Activated T-helper 2 cell treated with anti-CD3 and anti-CD28 coated beads, Interferon-gamma antibody, Interleukin-2, Interleukin-4, amounts not matched to agents 10 μg/mL and 5 μg/mL and 100 μg/mL, durations not matched to agents 14 hours and 24 hours and 36 hours (primary cell): ENCODE measurements around the gene MGME1. TPM values are rescaled to one million over a fixed set of nuclear protein-coding genes. Genes with fewer than 3 reads are reported as not detected.
"Not testable (repeated sequence)": the region's sequence is repeated elsewhere in the genome, so short reads cannot be mapped to it uniquely, and the experiment has no call there.

Experiments used
- DNase-seq: peaks from one replicate; pipeline ENCODE4 v3.0.0; 2021; ENCODE audit warnings: low spot score
- H3K27ac Mint-ChIP-seq: one replicate; pipeline ENCODE4 v1.8.0; 2021; ENCODE audit warnings: mixed read lengths
- H3K27me3 Mint-ChIP-seq: one replicate; pipeline ENCODE4 v1.8.0; 2021; ENCODE audit warnings: low read depth, mixed read lengths
- H3K36me3 Mint-ChIP-seq: one replicate; pipeline ENCODE4 v1.8.0; 2021; ENCODE audit warnings: low read depth, mixed read lengths
- H3K4me1 Mint-ChIP-seq: one replicate; pipeline ENCODE4 v1.8.0; 2021; ENCODE audit warnings: low read depth, mixed read lengths
- H3K4me3 Mint-ChIP-seq: one replicate; pipeline ENCODE4 v1.8.0; 2021; ENCODE audit warnings: low read depth, mild to moderate bottlenecking, moderate library complexity, mixed read lengths
- H3K9me3 Mint-ChIP-seq: one replicate; pipeline ENCODE4 v1.8.0; 2021; ENCODE audit warnings: mixed read lengths
- intact Hi-C: fragments of 100-400 bp; cut with micrococcal nuclease; formaldehyde crosslinking; loops from one replicate; pipeline ENCODE4 v1.15.1; 2023
- total RNA-seq: library from RNA; stranded (reverse); gene quantifications from 2 replicates; pipeline ENCODE4 v1.2.3, GENCODE V29; 2022

The MGME1 gene
- total RNA-seq, 1 donor from 2014 or later = 33.0 TPM

DNA sequence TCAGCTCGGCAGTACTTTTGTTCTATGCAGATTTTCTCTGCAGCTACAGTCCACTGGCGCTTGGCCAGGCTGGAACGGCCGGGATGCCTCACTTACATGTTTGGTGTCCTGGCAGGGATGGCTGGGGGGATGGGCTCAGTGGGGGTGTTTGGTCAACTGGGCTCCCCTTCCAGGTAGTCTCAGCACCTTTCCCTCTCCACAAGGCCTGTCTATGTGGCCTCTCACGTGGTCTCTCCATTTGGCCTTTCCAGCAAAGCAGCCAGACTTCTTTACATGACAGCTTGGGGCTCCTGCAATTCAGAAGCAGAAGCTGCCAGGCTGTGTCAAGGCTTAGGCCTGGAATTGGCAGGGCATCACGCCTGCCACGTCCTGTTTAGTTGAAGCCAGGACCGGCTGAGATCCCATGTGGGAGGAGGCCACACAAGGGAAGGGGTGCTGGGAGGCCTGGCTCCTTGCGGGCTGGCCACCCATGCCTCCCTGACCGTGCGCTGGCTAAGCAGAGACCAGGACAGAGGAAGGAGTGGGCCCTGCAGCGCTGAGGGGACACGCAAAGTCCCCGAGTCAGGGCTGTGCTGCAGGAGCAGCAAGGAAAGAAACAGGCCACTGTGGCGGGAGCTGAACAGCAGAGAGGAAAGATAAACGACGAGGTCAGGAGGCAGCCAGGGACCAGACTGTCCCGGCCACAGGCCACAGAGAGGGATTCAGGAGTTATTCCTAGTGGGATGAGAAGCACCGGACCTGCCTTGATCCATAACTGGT lies 38.9 kb downstream of the MGME1 start:
- H3K27ac Mint-ChIP-seq = no peak overlapping the region
- intact Hi-C loops = no loop called here
- no peak overlapping the region for H3K4me3 Mint-ChIP-seq
- no peaks in the 10 kb centered on the region for H3K9me3 Mint-ChIP-seq
- no peaks in the 10 kb centered on the region for H3K27me3 Mint-ChIP-seq
- no peak for DNase-seq
- H3K36me3 Mint-ChIP-seq = no peaks in the 10 kb centered on the region
- no peaks in the 10 kb centered on the region for H3K4me1 Mint-ChIP-seq

DNA sequence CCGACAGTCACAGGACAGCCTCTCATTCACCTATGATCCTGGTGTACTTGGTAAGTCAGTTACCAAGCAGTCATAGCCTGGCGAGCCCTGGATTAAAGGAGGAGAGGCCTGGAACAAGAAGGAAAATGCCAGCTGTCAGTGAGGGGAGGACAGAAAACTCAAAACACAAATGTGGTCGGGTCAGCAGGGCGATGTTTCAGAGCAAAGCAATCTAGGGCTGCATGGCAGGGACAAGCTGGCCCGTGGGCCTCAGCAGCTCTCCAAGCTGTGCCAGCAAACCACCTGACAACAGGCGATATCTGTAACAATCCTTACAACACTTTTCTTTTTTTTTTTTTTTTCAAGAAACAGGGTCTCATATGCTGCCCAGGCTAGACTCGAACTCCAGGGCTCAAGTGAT lies 40.3 kb downstream of the MGME1 start:
- H3K36me3 Mint-ChIP-seq = no peaks in the 10 kb centered on the region

GRCh38 chr20:18011482-18011881 lies 42.7 kb downstream of the MGME1 start:
- Mint-ChIP-seq H3K4me1 (no peaks in the 10 kb centered on the region), H3K4me3 (no peak overlapping the region), H3K27ac (no peak overlapping the region), H3K36me3 (no peaks in the 10 kb centered on the region), H3K9me3 (no peaks in the 10 kb centered on the region), H3K27me3 (no peaks in the 10 kb centered on the region)
- intact Hi-C loops = no loop called here
- no peak for DNase-seq

More for the DNA sequence above, 40.3 kb downstream of the MGME1 start:
- Mint-ChIP-seq H3K27ac (no peak overlapping the region), H3K4me3 (no peak overlapping the region), H3K4me1 (no peaks in the 10 kb centered on the region), H3K27me3 (no peaks in the 10 kb centered on the region), H3K9me3 (no peaks in the 10 kb centered on the region)
- intact Hi-C loops = no loop called here
- no peak for DNase-seq

DNA sequence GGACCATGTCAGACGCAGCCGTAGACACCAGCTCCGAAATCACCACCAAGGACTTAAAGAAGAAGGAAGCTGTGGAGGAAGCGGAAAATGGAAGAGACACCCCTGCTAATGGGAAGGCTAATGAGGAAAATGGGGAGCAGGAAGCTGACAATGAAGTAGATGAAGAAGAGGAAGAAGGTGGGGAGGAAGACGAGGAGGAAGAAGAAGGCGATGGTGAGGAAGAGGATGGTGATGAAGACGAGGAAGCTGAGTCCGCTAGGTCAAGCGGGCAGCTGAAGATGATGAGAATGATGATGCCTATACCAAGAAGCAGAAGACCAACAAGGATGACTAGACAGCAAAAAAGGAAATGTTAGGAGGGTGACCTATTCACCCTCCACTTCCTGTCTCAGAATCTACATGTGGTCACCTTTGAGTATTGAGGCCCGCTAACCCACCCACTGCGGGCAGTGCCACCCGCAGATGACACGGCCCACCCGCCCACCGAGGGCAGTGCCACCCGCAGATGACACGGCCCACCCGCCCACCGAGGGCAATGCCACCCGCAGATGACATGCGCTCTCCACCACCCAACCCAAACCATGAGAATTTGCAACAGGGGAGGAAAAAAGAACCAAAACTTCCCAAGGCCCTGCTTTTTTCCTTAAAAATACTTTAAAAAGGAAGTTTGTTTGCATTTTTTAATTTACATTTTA lies 43.3 kb downstream of the MGME1 start:
- intact Hi-C loops = no loop called here
- Mint-ChIP-seq H3K9me3 (no peaks in the 10 kb centered on the region), H3K4me1 (no peaks in the 10 kb centered on the region), H3K36me3 (no peaks in the 10 kb centered on the region), H3K27ac (no peak overlapping the region), H3K4me3 (no peak overlapping the region), H3K27me3 (no peaks in the 10 kb centered on the region)
- DNase-seq = no peak

GRCh38 chr20:18012901-18013300 lies 44.1 kb downstream of the MGME1 start:
- no peak overlapping the region for H3K27ac Mint-ChIP-seq
- no peak overlapping the region for H3K4me3 Mint-ChIP-seq
- H3K9me3 Mint-ChIP-seq = no peaks in the 10 kb centered on the region
- no peaks in the 10 kb centered on the region for H3K4me1 Mint-ChIP-seq
- H3K36me3 Mint-ChIP-seq = no peaks in the 10 kb centered on the region
- intact Hi-C loops = no loop called here
- H3K27me3 Mint-ChIP-seq = peaks cover 2% of the 10 kb centered on the region
- no peak for DNase-seq

DNA sequence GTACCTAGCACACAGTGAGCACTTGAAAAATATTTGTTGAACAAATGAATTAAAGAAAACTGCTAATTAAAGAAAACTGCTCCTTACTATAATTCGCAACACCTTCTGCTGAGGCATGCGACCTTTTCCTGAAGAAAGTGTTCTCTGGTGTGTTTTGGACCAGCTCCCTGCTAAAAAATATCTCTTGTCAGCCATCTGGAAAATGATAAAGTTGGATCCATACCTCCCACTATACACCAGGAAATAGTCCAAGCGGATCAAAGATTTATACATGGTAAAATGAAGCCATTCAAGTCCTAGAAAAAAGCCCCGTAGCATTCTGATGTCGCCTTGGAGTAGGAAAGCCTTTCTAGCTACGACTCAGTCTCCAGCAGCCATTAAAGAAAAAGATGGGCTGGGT lies 45.6 kb downstream of the MGME1 start:
- no peaks in the 10 kb centered on the region for H3K4me1 Mint-ChIP-seq
- no peaks in the 10 kb centered on the region for H3K9me3 Mint-ChIP-seq

GRCh38 chr20:18016772-18017171 lies 48.0 kb downstream of the MGME1 start:
- peaks cover 2% of the 10 kb centered on the region for H3K27me3 Mint-ChIP-seq
- no peak for DNase-seq
- intact Hi-C loops = no loop called here
- H3K9me3 Mint-ChIP-seq = no peaks in the 10 kb centered on the region
- H3K4me1 Mint-ChIP-seq = no peaks in the 10 kb centered on the region
- H3K36me3 Mint-ChIP-seq = no peaks in the 10 kb centered on the region
- no peak overlapping the region for H3K4me3 Mint-ChIP-seq
- H3K27ac Mint-ChIP-seq = no peak overlapping the region

More for the DNA sequence above, 45.6 kb downstream of the MGME1 start:
- Mint-ChIP-seq H3K4me3 (no peak overlapping the region), H3K27ac (no peak overlapping the region), H3K27me3 (peaks cover 2% of the 10 kb centered on the region), H3K36me3 (no peaks in the 10 kb centered on the region)
- intact Hi-C loops = no loop called here
- no peak for DNase-seq

DNA sequence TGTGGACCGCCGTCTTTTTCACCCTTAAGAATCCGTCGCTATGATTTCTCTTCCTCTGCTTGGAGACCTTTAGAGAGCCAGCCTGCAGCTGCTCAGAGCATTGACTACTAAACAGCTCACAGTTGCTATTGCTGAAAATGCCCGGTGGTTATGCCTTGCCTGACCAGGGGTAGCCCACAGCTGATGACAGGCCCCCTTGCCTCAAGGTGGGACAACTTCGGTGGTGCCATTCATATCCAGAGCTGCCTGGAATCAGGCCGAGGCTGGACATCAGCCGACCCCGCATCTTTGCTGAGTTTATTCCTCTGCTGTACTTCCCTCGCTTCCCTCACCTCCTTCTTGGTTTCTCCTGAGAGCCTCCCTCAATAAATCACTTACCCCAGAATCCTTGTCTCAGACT lies 49.3 kb downstream of the MGME1 start:
- intact Hi-C loops = no loop called here
- no peak for DNase-seq
- Mint-ChIP-seq H3K9me3 (no peaks in the 10 kb centered on the region), H3K27ac (no peak overlapping the region), H3K27me3 (peaks cover 2% of the 10 kb centered on the region), H3K36me3 (no peaks in the 10 kb centered on the region), H3K4me1 (no peaks in the 10 kb centered on the region), H3K4me3 (no peak overlapping the region)

- DNase-seq = no peak
- no peaks in the 10 kb centered on the region for H3K36me3 Mint-ChIP-seq
- H3K9me3 Mint-ChIP-seq = no peaks in the 10 kb centered on the region
- H3K27me3 Mint-ChIP-seq = peaks cover 2% of the 10 kb centered on the region
- H3K27ac Mint-ChIP-seq = no peak overlapping the region
- H3K4me3 Mint-ChIP-seq = no peak overlapping the region
- intact Hi-C loops = loop anchor here (1.0 kb wide), 1 partner anchor 514 kb away; no protein-coding TSS in a partner anchor
- no peaks in the 10 kb centered on the region for H3K4me1 Mint-ChIP-seq
Measured at GRCh38 chr20:18019068-18019467, 50.2 kb downstream of the MGME1 start.

DNA sequence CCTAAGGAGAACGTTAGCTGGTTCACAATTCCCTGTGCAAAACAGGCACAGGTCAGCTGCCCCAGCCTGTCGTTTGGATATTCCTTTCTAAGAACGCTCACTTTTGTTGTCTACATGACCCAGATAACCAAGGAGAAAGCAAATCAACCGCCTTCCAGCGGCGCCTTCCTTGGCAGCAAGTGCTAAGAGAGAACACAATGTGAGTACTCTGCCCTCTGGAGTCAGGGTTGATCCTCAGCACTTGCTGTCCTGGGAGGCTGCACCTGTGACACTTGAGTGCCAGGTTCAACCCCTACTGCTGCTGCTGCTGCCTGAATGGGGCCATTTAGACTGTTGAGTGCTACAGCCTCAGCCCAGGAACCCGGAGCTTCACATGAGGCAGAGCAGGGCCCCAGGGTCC lies 52.1 kb downstream of the MGME1 start:
- Mint-ChIP-seq H3K27ac (no peak overlapping the region), H3K36me3 (no peaks in the 10 kb centered on the region), H3K4me1 (no peaks in the 10 kb centered on the region), H3K27me3 (peaks cover 2% of the 10 kb centered on the region), H3K9me3 (no peaks in the 10 kb centered on the region), H3K4me3 (no peak overlapping the region)
- intact Hi-C loops = no loop called here
- no peak for DNase-seq

DNA sequence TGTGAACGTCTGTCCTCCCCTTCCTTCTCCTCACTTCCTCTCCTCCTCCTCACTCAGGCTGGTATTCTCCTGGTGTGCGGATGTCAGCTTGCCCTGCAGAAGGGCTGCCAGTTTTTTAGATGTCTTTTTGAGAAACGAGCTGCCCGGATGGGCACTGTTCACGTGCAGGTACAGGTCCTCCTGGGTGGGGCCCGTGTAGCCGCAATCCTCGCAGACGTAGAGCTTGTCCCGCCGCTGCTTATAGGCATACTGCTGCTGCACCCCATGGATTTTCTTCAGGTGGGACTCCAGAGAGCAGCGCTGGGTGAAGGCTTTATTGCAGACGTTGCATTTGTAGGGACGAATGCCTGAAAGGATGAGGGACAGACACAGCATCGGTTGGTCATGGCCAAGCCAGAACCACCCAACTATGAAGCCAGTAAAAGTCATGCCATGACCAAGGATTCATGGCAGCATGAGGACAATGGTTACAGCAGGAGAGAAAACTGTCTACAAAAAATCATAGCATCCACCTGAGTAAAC lies 55.8 kb downstream of the MGME1 start:
- Mint-ChIP-seq H3K4me3 (no peak overlapping the region), H3K36me3 (no peaks in the 10 kb centered on the region), H3K4me1 (no peaks in the 10 kb centered on the region), H3K9me3 (no peaks in the 10 kb centered on the region), H3K27me3 (no peaks in the 10 kb centered on the region), H3K27ac (no peak overlapping the region)
- intact Hi-C loops = no loop called here
- DNase-seq = no peak

DNA sequence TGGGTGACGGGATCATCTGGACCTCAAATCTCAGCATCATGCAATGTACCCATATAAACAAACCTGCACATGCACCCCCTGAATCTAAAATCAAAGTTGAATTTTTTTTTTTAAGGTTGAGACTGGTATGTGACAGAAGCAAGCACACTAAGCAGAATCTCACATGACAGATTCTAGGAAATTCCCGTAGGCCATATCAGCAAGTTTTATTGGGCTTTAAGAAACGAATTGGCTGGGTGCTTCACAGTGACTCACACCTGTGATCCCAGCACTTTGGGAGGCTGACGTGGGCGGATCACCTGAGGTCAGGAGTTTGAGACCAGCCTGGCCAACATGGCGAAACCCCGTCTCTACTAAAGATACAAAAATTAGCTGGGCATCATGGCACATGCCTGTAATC lies 58.2 kb downstream of the MGME1 start:
- H3K4me1 Mint-ChIP-seq, intact Hi-C loops, H3K27me3 Mint-ChIP-seq, H3K9me3 Mint-ChIP-seq, H3K27ac Mint-ChIP-seq, H3K36me3 Mint-ChIP-seq, H3K4me3 Mint-ChIP-seq, DNase-seq: not testable (repeated sequence)

DNA sequence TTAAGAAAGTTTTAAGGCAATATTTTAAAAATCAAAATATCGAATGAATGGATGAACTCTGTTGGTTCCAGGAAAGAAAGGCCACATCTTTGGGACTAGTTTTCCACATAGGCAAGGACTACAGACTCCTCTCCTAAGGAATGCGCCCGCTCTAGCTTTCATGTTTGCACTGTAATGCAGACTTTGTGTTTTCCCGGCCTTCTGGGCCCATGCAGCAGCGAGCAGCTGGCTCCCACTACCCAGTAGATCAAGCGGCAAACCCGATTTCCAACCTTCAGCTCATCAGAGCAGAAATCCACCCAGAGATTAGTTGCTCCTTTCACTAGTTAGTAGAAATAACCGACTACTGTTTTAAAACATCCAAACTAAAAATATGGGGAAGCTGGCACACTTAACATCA lies 61.2 kb downstream of the MGME1 start:
- Mint-ChIP-seq H3K27me3 (no peaks in the 10 kb centered on the region), H3K36me3 (no peaks in the 10 kb centered on the region), H3K27ac (no peak overlapping the region), H3K9me3 (no peaks in the 10 kb centered on the region), H3K4me1 (no peaks in the 10 kb centered on the region), H3K4me3 (no peak overlapping the region)
- no peak for DNase-seq
- intact Hi-C loops = no loop called here
